ENCODE results near the gene CPLANE2. TPM values are rescaled to one million over a fixed set of nuclear protein-coding genes. Genes with fewer than 3 reads are reported as not detected.
"Not testable (repeated sequence)": the region's sequence is repeated elsewhere in the genome, so short reads cannot be mapped to it uniquely, and the experiment has no call there.

The CPLANE2 gene
- total RNA-seq, 4 donors from 2014 or later, result 2.0 to 13.3 (median 4.7) TPM

DNA sequence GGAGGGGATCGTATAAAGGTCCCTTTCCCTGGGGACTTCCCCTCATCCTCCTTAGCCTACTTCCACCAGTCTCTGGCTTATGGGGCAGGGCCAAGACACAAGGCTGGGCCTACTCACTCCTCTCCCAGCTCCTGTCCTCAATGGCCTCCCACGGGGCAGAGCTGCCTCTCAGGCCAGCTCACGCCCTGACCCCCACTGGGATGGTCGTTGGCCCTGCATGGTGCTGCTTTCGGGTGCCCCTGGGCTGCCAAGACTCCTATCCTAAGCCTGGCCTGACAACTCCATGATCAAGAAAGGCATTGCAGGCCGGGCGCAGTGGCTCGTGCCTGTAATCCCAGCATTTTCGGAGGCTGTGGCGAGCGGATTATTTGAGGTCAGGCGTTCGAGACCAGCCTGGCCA, 6.2 kb downstream of the CPLANE2 start:
- ATAC-seq (ENCODE audit: low FRiP score) (no peak), DNase-seq (ENCODE audit: low spot score) (no peak)
- TF ChIP-seq, protein P1, sequence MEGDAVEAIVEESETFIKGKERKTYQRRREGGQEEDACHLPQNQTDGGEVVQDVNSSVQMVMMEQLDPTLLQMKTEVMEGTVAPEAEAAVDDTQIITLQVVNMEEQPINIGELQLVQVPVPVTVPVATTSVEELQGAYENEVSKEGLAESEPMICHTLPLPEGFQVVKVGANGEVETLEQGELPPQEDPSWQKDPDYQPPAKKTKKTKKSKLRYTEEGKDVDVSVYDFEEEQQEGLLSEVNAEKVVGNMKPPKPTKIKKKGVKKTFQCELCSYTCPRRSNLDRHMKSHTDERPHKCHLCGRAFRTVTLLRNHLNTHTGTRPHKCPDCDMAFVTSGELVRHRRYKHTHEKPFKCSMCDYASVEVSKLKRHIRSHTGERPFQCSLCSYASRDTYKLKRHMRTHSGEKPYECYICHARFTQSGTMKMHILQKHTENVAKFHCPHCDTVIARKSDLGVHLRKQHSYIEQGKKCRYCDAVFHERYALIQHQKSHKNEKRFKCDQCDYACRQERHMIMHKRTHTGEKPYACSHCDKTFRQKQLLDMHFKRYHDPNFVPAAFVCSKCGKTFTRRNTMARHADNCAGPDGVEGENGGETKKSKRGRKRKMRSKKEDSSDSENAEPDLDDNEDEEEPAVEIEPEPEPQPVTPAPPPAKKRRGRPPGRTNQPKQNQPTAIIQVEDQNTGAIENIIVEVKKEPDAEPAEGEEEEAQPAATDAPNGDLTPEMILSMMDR (IDR thresholded peaks at IDR 0.05), result no peak

DNA sequence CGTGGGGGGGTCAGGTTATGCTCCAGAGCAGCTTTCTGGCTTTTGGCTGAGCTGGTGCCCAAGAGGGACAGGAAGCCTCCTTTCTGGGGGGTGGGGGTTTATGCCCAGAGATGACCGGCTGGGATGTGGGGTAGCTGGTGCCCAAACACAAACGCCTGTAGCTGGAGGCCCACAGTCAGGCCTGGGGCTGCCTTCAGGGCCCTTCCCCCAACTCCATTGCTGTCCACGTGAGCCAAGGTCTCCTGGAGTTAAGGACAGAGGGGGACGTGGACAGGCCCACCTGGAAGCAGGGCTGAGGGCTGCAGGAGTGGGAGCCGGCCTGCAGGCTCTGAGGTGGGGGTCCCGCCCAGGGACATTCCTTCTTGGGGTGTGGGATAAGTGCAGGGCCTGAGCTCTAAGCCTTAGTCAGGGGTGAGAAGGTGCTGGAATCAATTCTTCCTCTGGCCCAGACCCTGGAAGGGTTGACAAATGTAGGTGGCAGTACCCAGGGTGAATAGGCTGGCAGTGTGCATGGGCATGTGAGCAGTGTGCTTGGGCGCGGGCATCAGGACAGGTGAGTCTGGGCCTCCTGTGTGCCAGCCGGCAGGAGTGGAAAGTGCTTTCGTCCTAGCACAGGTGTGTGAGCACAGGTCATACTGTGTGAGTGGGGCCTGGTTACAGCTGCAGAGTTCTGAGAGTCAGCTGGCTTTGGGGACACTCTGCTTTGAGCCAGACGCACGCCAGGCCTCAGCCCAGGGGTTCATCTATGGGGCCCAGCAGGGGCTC, 6.8 kb downstream of the CPLANE2 start:
- DNase-seq (ENCODE audit: low spot score) (no peak), ATAC-seq (ENCODE audit: low FRiP score) (no peak)
- TF ChIP-seq, protein P1 (IDR thresholded peaks at IDR 0.05), result no peak

DNA sequence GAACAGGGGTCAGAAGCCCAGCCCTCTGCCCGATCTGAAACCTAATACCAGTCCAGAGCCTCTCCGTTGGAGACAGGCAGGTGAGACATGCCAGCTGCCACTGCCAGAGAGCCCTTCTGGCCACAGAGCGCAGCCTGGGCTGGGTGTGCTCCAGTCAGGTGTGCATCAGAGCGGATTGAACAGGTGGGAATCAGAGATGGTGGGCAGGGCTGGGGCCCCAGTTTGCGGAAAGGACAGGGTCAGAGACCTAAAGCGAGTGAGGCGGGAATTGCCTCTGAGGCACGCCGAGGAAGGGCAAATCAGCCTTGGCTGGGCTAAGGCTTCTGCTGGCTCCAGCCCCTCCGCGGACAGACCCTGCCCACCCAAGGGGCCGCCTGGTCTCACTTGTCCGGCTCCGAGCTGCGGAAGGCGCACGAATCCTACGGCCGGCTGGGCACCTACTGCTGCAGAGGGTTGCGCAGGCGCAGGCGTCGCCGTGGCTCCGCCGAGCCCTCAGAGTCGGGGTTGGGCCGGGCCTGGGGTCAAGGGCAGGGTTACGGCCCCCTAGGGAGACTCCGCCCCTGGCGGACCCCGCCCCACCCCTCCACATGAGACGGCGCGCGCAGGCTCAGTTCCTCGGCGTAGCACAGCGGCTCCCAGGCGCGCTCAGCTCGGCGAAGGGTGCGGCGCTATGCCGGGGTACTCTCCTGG, 10.3 kb downstream of the CPLANE2 start:
- DNase-seq (ENCODE audit: low spot score) (no peak), ATAC-seq (ENCODE audit: low FRiP score) (peak; percentile 48)
- TF ChIP-seq, protein P1 (IDR thresholded peaks at IDR 0.05), result no peak

DNA sequence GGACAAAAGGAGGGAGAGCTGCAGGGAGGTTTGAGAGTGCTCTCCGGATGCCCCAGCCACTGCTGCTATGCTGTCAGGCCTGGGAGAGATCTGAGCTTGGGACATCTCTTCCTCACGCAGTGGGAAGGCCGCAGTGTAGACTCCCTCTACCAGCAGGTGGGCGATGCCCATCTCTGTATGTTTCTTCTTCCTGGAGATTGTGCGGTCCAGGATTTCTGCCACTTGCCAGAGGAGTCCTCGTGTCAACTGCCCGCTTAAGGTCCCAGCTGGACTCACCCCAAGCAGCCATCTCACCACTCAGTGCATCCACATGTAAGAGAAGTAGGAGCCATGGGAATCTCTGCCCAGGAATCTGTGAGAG, 10.9 kb downstream of the CPLANE2 start:
- TF ChIP-seq, protein P1 (IDR thresholded peaks at IDR 0.05), result no peak
- DNase-seq (ENCODE audit: low spot score), result no peak
- no peak for ATAC-seq (ENCODE audit: low FRiP score)

DNA sequence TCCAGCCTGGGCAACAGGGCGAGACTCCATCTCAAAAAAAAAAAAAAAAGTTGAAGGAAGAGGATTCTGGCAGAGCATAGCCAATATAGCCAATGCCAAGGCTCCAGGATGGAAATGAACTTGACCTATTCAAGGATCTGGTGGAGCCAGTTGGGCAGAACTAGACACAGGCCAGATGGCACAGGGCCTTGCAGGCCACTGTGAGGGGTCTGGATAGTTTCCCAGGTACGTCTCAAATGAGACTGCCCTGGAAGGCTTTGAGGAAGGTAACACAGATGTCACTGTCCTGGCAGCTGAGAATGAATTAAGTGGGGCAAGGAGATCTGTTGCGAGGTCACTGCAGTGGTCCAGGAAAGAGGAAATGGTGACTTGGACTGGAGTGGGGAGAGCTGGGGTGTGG, 12.5 kb downstream of the CPLANE2 start:
- ATAC-seq (ENCODE audit: low FRiP score) (no peak), DNase-seq (ENCODE audit: low spot score) (no peak)
- TF ChIP-seq, protein P1 (IDR thresholded peaks at IDR 0.05), result no peak

DNA sequence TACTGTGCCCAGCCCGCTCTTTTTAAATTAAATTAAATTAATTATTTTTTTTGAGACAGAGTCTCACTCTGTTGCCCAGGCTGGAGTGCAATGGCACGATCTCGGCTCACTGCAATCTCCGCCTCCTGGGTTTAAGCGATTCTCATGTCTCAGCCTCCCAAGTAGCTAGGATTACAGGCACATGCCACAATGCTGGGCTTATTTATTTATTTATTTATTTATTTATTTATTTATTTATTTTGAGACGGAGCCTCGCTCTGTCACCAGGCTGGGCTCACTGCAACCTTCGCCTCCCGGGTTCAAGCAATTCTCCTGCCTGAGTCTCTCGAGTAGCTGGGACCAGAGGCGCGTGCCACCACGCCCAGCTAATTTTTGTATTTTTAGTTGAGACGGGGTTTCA, 14.3 kb downstream of the CPLANE2 start:
- not testable (repeated sequence) for ATAC-seq (ENCODE audit: low FRiP score)

DNA sequence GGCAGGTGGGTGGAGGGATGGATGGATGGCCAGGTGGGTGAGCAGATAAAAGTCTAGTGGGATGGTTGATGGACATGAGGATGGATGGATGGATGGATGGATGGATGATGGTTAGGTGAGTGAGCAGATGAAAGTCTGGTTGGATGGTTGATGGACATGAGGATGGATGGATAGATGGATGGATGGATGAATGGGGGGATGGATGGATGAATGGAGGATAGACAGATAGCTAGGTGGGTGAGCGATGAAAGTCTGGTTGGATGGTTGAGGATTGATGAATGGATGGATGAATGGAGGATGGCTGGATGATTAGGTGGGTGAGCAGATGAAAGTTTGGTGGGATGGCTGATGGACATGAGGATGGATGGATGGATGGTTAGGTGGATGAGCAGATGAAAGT, 15.5 kb downstream of the CPLANE2 start:
- ATAC-seq (ENCODE audit: low FRiP score) (no peak), DNase-seq (ENCODE audit: low spot score) (no peak)
- TF ChIP-seq, protein P1 (IDR thresholded peaks at IDR 0.05), result no peak

More for the DNA sequence above, 14.3 kb downstream of the CPLANE2 start:
- not testable (repeated sequence) for DNase-seq (ENCODE audit: low spot score)

All from omental fat pad (tissue), 4 donors.